ENCODE results near the gene WDR20. TPM values are rescaled to one million over a fixed set of nuclear protein-coding genes. Genes with fewer than 3 reads are reported as not detected.

WDR20 gene
- total RNA-seq, 1 donor from 2014 or later = 26.2 TPM

- H3K36me3 ChIP-seq = peaks cover 5% of the 10 kb centered on the region
- intact Hi-C loops (cut with DNase I) = no loop called here
- no peak for ATAC-seq
- no peak for TF ChIP-seq CTCF (IDR thresholded peaks at IDR 0.05)
- H3K4me1 ChIP-seq = peaks cover 20% of the 10 kb centered on the region
- DNase-seq = no peak
- peak overlapping the region; percentile 99 for H3K4me3 ChIP-seq
- H3K27ac ChIP-seq = no peak overlapping the region
- no peaks in the 10 kb centered on the region for H3K27me3 ChIP-seq (ENCODE audit: low read depth)
- H3K9me3 ChIP-seq = no peaks in the 10 kb centered on the region
Measured at GRCh38 chr14:102138535-102138934, 1.2 kb upstream of the WDR20 start.

- DNase-seq (no peak), ATAC-seq (peak; percentile 4 to 8)
- peak overlapping the region; percentile 85 for H3K27ac ChIP-seq
- H3K27me3 ChIP-seq (ENCODE audit: low read depth) = no peaks in the 10 kb centered on the region
- no peak for TF ChIP-seq CTCF (IDR thresholded peaks at IDR 0.05)
- intact Hi-C loops (cut with DNase I) = no loop called here
- H3K4me1 ChIP-seq = peaks cover 20% of the 10 kb centered on the region
- H3K4me3 ChIP-seq = peak overlapping the region; percentile 99
- no peaks in the 10 kb centered on the region for H3K9me3 ChIP-seq
- H3K36me3 ChIP-seq = peaks cover 7% of the 10 kb centered on the region
Measured at GRCh38 chr14:102138961-102139285, 774 bp upstream of the WDR20 start.

- H3K9me3 ChIP-seq = no peaks in the 10 kb centered on the region
- no peak for TF ChIP-seq CTCF (IDR thresholded peaks at IDR 0.05)
- intact Hi-C loops (cut with DNase I) = no loop called here
- peaks cover 18% of the 10 kb centered on the region for H3K36me3 ChIP-seq
- peak overlapping the region; percentile 85 for H3K27ac ChIP-seq
- H3K4me3 ChIP-seq = peak overlapping the region; percentile 99
- ATAC-seq = peak; percentile 37 to 53
- peaks cover 20% of the 10 kb centered on the region for H3K4me1 ChIP-seq
- DNase-seq = peak; percentile 64
- no peaks in the 10 kb centered on the region for H3K27me3 ChIP-seq (ENCODE audit: low read depth)
Measured at GRCh38 chr14:102140027-102140749, 491 bp downstream of the WDR20 start.

- Histone ChIP-seq H3K9me3 (no peaks in the 10 kb centered on the region), H3K27me3 (ENCODE audit: low read depth) (no peaks in the 10 kb centered on the region), H3K4me3 (peak overlapping the region; percentile 99), H3K4me1 (peaks cover 20% of the 10 kb centered on the region), H3K36me3 (peaks cover 21% of the 10 kb centered on the region), H3K27ac (peak overlapping the region; percentile 85)
- DNase-seq = no peak
- no peak for TF ChIP-seq CTCF (IDR thresholded peaks at IDR 0.05)
- intact Hi-C loops (cut with DNase I) = no loop called here
- ATAC-seq = no peak
Measured at GRCh38 chr14:102140750-102141145, 1.1 kb downstream of the WDR20 start.

- no peaks in the 10 kb centered on the region for H3K27me3 ChIP-seq (ENCODE audit: low read depth)
- H3K4me3 ChIP-seq = no peak overlapping the region
- DNase-seq (no peak), ATAC-seq (no peak)
- peaks cover 20% of the 10 kb centered on the region for H3K4me1 ChIP-seq
- H3K36me3 ChIP-seq = peaks cover 21% of the 10 kb centered on the region
- H3K27ac ChIP-seq = no peak overlapping the region
- intact Hi-C loops (cut with DNase I) = no loop called here
- no peak for TF ChIP-seq CTCF (IDR thresholded peaks at IDR 0.05)
- no peaks in the 10 kb centered on the region for H3K9me3 ChIP-seq
Measured at GRCh38 chr14:102141797-102142196, 2.1 kb downstream of the WDR20 start.
